HCT116 (cell line): Measurements from ENCODE around the gene GPX4. TPM values are rescaled to one million over a fixed set of nuclear protein-coding genes. Genes with fewer than 3 reads are reported as not detected.

Experiments used
- ATAC-seq: fragments of 200-7000 bp; cut with Tn5 transposase; 2 replicates; pipeline ENCODE4 v1.9.1; 2020; ENCODE audit warnings: mild to moderate bottlenecking, moderate library complexity
- BruUV-seq: library from RNA; stranded (reverse); fragments of 400-500 nt; replicated peaks from 2 replicates; lab custom pipeline; 2021; lab: Mats Ljungman, UMichigan
- CTCF ChIA-PET: fragments of 300-600 bp; sonication (Branson Sonifier 250); formaldehyde crosslinking; loops from one replicate; lab custom pipeline; 2021; ENCODE audit warnings: antibody characterized with exemption; lab: Charles Lee
- POLR2A ChIA-PET: fragments of 300-600, 350-600 bp; sonication (Branson Sonifier 250); formaldehyde crosslinking; loops from one replicate; lab custom pipeline; 2021; ENCODE audit warnings: antibody characterized with exemption; lab: Charles Lee
- RAD21 ChIA-PET, 2 experiments: fragments of 300-600 bp; sonication (Branson Sonifier 250); formaldehyde crosslinking; loops; one replicate each; lab custom pipeline; 2023; ENCODE audit warnings: low total read pairs in 2 of 2; ENCODE audit not compliant: uncharacterized antibody in 2 of 2, unreplicated experiment in 2 of 2, low non-redundant PET in 1 of 2; lab: Charles Lee
- DNase-seq: peaks from one replicate; pipeline ENCODE4 v3.0.0-alpha.2; 2010; ENCODE audit warnings: low read depth, low spot score
- H2AFZ ChIP-seq: fragments of 200-600 bp; shearing (Covaris generic), sonication (generic); 2 replicates; pipeline ENCODE4 v1.6.1; 2017; ENCODE audit warnings: low read depth, mixed run types, mixed read lengths, antibody characterized with exemption, low read length; ENCODE audit not compliant: poor library complexity, severe bottlenecking
- H3K27ac ChIP-seq: 2 replicates; pipeline ENCODE4 v1.5.1; 2012; ENCODE audit warnings: low read depth, low read length
- H3K27me3 ChIP-seq: fragments of 200-600 bp; sonication (generic); 2 replicates; pipeline ENCODE4 v1.6.1; 2016; ENCODE audit warnings: mixed run types, low read length, mixed read lengths; ENCODE audit not compliant: insufficient read depth
- H3K36me3 ChIP-seq, 2 experiments: fragments of 200-500 bp in 1 of 2; fragments of 200-600 bp in 1 of 2; sonication (Bioruptor generic) in 1 of 2; sonication (generic) in 1 of 2; 2 replicates each; pipeline versions ENCODE4 v1.5.1 to v1.6.1; 2014 to 2016; ENCODE audit warnings: low read length in 2 of 2, inconsistent platforms in 1 of 2, mixed read lengths in 1 of 2, mixed run types in 1 of 2; ENCODE audit not compliant: insufficient read depth in 2 of 2, control insufficient read depth in 1 of 2
- H3K4me1 ChIP-seq, 2 experiments: fragments of 200-600 bp in 1 of 2; sonication (generic) in 1 of 2; 2 replicates each; pipeline versions ENCODE4 v1.5.1 to v1.6.1; 2012 to 2017; ENCODE audit warnings: low read length in 2 of 2, inconsistent platforms in 1 of 2, mild to moderate bottlenecking in 1 of 2, mixed read lengths in 1 of 2, mixed run types in 1 of 2, moderate library complexity in 1 of 2; ENCODE audit not compliant: insufficient read depth in 2 of 2, control insufficient read depth in 1 of 2
- H3K4me2 ChIP-seq: fragments of 200-600 bp; sonication (generic); 2 replicates; pipeline ENCODE4 v1.6.1; 2017; ENCODE audit warnings: mixed run types, low read length, mixed read lengths
- H3K4me3 ChIP-seq, 2 experiments: fragments of 200-600 bp in 1 of 2; sonication (generic) in 1 of 2; replicated peaks in 1 of 2; 2 replicates each; pipeline ENCODE4 v1.5.1; 2011 to 2016; ENCODE audit warnings: low read length in 2 of 2, control low read depth in 1 of 2, low read depth in 1 of 2, mild to moderate bottlenecking in 1 of 2, mixed read lengths in 1 of 2, mixed run types in 1 of 2
- H3K79me2 ChIP-seq: fragments of 200-600 bp; sonication (generic); 2 replicates; pipeline ENCODE4 v1.6.1; 2017; ENCODE audit warnings: mild to moderate bottlenecking, mixed run types, low read length, moderate library complexity, mixed read lengths; ENCODE audit not compliant: insufficient read depth
- H3K9ac ChIP-seq: fragments of 200-600 bp; sonication (generic); 2 replicates; pipeline ENCODE4 v1.6.1; 2016; ENCODE audit warnings: low read length, mixed read lengths
- H3K9me2 ChIP-seq: fragments of 200-600 bp; sonication (generic), shearing (Covaris generic); 2 replicates; pipeline ENCODE4 v1.6.1; 2017; ENCODE audit warnings: mixed run types, mild to moderate bottlenecking, moderate library complexity; ENCODE audit not compliant: insufficient read depth
- H3K9me3 ChIP-seq, 2 experiments: fragments of 200-500 bp in 1 of 2; fragments of 200-600 bp in 1 of 2; sonication (Bioruptor generic) in 1 of 2; sonication (generic) in 1 of 2; 2 replicates each; pipeline ENCODE4 v1.6.1; 2014 to 2017; ENCODE audit warnings: low read length in 2 of 2, mixed read lengths in 2 of 2, inconsistent platforms in 1 of 2, low read depth in 1 of 2, mild to moderate bottlenecking in 1 of 2, mixed run types in 1 of 2, moderate library complexity in 1 of 2; ENCODE audit not compliant: control insufficient read depth in 1 of 2, insufficient read depth in 1 of 2
- H4K20me1 ChIP-seq: fragments of 200-600 bp; sonication (generic), shearing (Covaris generic); 2 replicates; pipeline ENCODE4 v1.6.1; 2017; ENCODE audit warnings: mixed run types, mild to moderate bottlenecking, moderate library complexity; ENCODE audit not compliant: insufficient read depth
- CBX3 ChIP-seq: IDR thresholded peaks from 2 replicates; pipeline ENCODE4 v1.6.1; 2012; ENCODE audit warnings: low read depth
- CEBPB ChIP-seq: IDR thresholded peaks from 2 replicates; pipeline ENCODE4 v1.6.1; 2012; ENCODE audit warnings: low read depth
- EGR1 ChIP-seq: IDR thresholded peaks from 2 replicates; pipeline ENCODE4 v1.6.1; 2012; ENCODE audit warnings: low read depth
- ELF1 ChIP-seq: IDR thresholded peaks from 2 replicates; pipeline ENCODE4 v1.6.1; 2012; ENCODE audit warnings: low read depth, borderline replicate concordance
- EZH2phosphoT487 ChIP-seq: fragments of 200-600 bp; IDR thresholded peaks from 2 replicates; pipeline ENCODE4 v1.6.1; 2018; ENCODE audit warnings: antibody characterized with exemption, borderline replicate concordance
- POLR2AphosphoS5 ChIP-seq: IDR thresholded peaks from 2 replicates; pipeline ENCODE4 v1.6.1; 2011; ENCODE audit warnings: mild to moderate bottlenecking, low read depth, low read length, moderate library complexity
- RAD21 ChIP-seq: IDR thresholded peaks from 2 replicates; pipeline ENCODE4 v1.6.1; 2012; ENCODE audit warnings: low read depth, mild to moderate bottlenecking
- SIN3A ChIP-seq: IDR thresholded peaks from 2 replicates; pipeline ENCODE4 v1.6.1; 2012; ENCODE audit warnings: low read depth
- TCF7L2 ChIP-seq: IDR thresholded peaks from 2 replicates; pipeline ENCODE4 v1.7.0; 2011; ENCODE audit warnings: borderline replicate concordance, inconsistent platforms; ENCODE audit not compliant: insufficient read depth, insufficient read length; ENCODE audit errors: extremely low read depth
- YY1 ChIP-seq: IDR thresholded peaks from 2 replicates; pipeline ENCODE4 v1.6.1; 2011; ENCODE audit warnings: low read length, low read depth, moderate library complexity, mild to moderate bottlenecking; ENCODE audit not compliant: insufficient replicate concordance; ENCODE audit errors: extremely low read depth
- ZBTB33 ChIP-seq: IDR thresholded peaks from 2 replicates; pipeline ENCODE4 v1.6.1; 2011; ENCODE audit warnings: mild to moderate bottlenecking, low read length, moderate library complexity; ENCODE audit not compliant: insufficient replicate concordance; ENCODE audit errors: extremely low read depth
- ZFX ChIP-seq: fragments of 450-650 bp; IDR thresholded peaks from 2 replicates; pipeline ENCODE4 v1.6.1; 2017
- ZNF274 ChIP-seq: fragments of 200-500 bp; sonication (Bioruptor generic); IDR thresholded peaks from 2 replicates; pipeline ENCODE4 v1.6.1; 2014; ENCODE audit warnings: mild to moderate bottlenecking, low read depth, low read length, inconsistent platforms
- intact Hi-C: fragments of 100-400 bp; cut with micrococcal nuclease; formaldehyde crosslinking; loops from 2 replicates; pipeline ENCODE4 v1.10.0; 2022
- total RNA-seq: library from RNA; stranded (reverse); gene quantifications from one replicate; pipeline ENCODE4 v1.2.1, GENCODE V29; 2021; ENCODE audit not compliant: unreplicated experiment
- TF ChIP-seq, protein P1 (sequence below): IDR thresholded peaks from 2 replicates; pipeline ENCODE4 v1.6.1; 2012
- TF ChIP-seq, protein P2 (sequence below): IDR thresholded peaks from 2 replicates; pipeline ENCODE4 v1.6.1; 2012

The GPX4 gene
- total RNA-seq, 1 experiment from 2014 or later: 481 TPM

- Histone ChIP-seq H4K20me1 (no peaks in the 10 kb centered on the region), H3K79me2 (peaks cover 28% of the 10 kb centered on the region; the same call in 1 of the 2 replicates), H3K4me1 (peaks cover 0 to 4% of the 10 kb centered on the region in 2 experiments; a peak in 1 of 4 replicates), H3K36me3 (peaks cover 0 to 8% of the 10 kb centered on the region in 2 experiments; a peak in 1 of 4 replicates), H2AFZ (no peak overlapping the region), H3K9me3 (no peaks in the 10 kb centered on the region), H3K27ac (no peak overlapping the region), H3K4me2 (no peak overlapping the region), H3K27me3 (no peaks in the 10 kb centered on the region), H3K4me3 (no peak overlapping the region), H3K9ac (no peak overlapping the region), H3K9me2 (no peaks in the 10 kb centered on the region)
- TF ChIP-seq RAD21: no peak
- TF ChIP-seq POLR2AphosphoS5: no peak
- no peak for TF ChIP-seq YY1
- no peak for TF ChIP-seq EZH2phosphoT487
- no peak for TF ChIP-seq TCF7L2
- TF ChIP-seq CBX3: no peak
- TF ChIP-seq, protein P1, sequence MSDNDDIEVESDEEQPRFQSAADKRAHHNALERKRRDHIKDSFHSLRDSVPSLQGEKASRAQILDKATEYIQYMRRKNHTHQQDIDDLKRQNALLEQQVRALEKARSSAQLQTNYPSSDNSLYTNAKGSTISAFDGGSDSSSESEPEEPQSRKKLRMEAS: no peak
- TF ChIP-seq CEBPB: no peak
- TF ChIP-seq ELF1: no peak
- no peak for TF ChIP-seq EGR1
- TF ChIP-seq SIN3A: no peak
- TF ChIP-seq ZNF274: no peak
- TF ChIP-seq, protein P2, sequence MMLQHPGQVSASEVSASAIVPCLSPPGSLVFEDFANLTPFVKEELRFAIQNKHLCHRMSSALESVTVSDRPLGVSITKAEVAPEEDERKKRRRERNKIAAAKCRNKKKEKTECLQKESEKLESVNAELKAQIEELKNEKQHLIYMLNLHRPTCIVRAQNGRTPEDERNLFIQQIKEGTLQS: no peak
- TF ChIP-seq ZFX: no peak
- no peak for TF ChIP-seq ZBTB33
- no TSS peak for BruUV-seq
- ATAC-seq (no peak), DNase-seq (no peak)
- ChIA-PET POLR2A (interaction anchor here (1.1 kb wide), 1 partner anchor 11 kb away, joined by 4 read pairs; no protein-coding TSS in a partner anchor), CTCF (no interaction called here), RAD21 (no interaction called here)
- intact Hi-C loops: no loop called here
These were observed 30.6 kb downstream of the GPX4 start for GRCh38 chr19:1134431-1134830.
